HCT116 (cell line): ENCODE results near the gene ZNF83. TPM values are rescaled to one million over a fixed set of nuclear protein-coding genes. Genes with fewer than 3 reads are reported as not detected.
"Not testable (repeated sequence)": the region's sequence is repeated elsewhere in the genome, so short reads cannot be mapped to it uniquely, and the experiment has no call there.

Experiments used
- ATAC-seq: fragments of 200-7000 bp; cut with Tn5 transposase; 2 replicates; pipeline ENCODE4 v1.9.1; 2020; ENCODE audit warnings: mild to moderate bottlenecking, moderate library complexity
- BruUV-seq: library from RNA; stranded (reverse); fragments of 400-500 nt; replicated peaks from 2 replicates; lab custom pipeline; 2021; lab: Mats Ljungman, UMichigan
- CTCF ChIA-PET: fragments of 300-600 bp; sonication (Branson Sonifier 250); formaldehyde crosslinking; loops from one replicate; lab custom pipeline; 2021; ENCODE audit warnings: antibody characterized with exemption; lab: Charles Lee
- POLR2A ChIA-PET: fragments of 300-600, 350-600 bp; sonication (Branson Sonifier 250); formaldehyde crosslinking; loops from one replicate; lab custom pipeline; 2021; ENCODE audit warnings: antibody characterized with exemption; lab: Charles Lee
- RAD21 ChIA-PET, 2 experiments: fragments of 300-600 bp; sonication (Branson Sonifier 250); formaldehyde crosslinking; loops; one replicate each; lab custom pipeline; 2023; ENCODE audit warnings: low total read pairs in 2 of 2; ENCODE audit not compliant: uncharacterized antibody in 2 of 2, unreplicated experiment in 2 of 2, low non-redundant PET in 1 of 2; lab: Charles Lee
- DNase-seq: peaks from one replicate; pipeline ENCODE4 v3.0.0-alpha.2; 2010; ENCODE audit warnings: low read depth, low spot score
- H2AFZ ChIP-seq: fragments of 200-600 bp; shearing (Covaris generic), sonication (generic); 2 replicates; pipeline ENCODE4 v1.6.1; 2017; ENCODE audit warnings: low read depth, mixed run types, mixed read lengths, antibody characterized with exemption, low read length; ENCODE audit not compliant: poor library complexity, severe bottlenecking
- H3K27ac ChIP-seq: 2 replicates; pipeline ENCODE4 v1.5.1; 2012; ENCODE audit warnings: low read depth, low read length
- H3K27me3 ChIP-seq: fragments of 200-600 bp; sonication (generic); 2 replicates; pipeline ENCODE4 v1.6.1; 2016; ENCODE audit warnings: mixed run types, low read length, mixed read lengths; ENCODE audit not compliant: insufficient read depth
- H3K36me3 ChIP-seq, 2 experiments: fragments of 200-500 bp in 1 of 2; fragments of 200-600 bp in 1 of 2; sonication (Bioruptor generic) in 1 of 2; sonication (generic) in 1 of 2; 2 replicates each; pipeline versions ENCODE4 v1.5.1 to v1.6.1; 2014 to 2016; ENCODE audit warnings: low read length in 2 of 2, inconsistent platforms in 1 of 2, mixed read lengths in 1 of 2, mixed run types in 1 of 2; ENCODE audit not compliant: insufficient read depth in 2 of 2, control insufficient read depth in 1 of 2
- H3K4me1 ChIP-seq, 2 experiments: fragments of 200-600 bp in 1 of 2; sonication (generic) in 1 of 2; 2 replicates each; pipeline versions ENCODE4 v1.5.1 to v1.6.1; 2012 to 2017; ENCODE audit warnings: low read length in 2 of 2, inconsistent platforms in 1 of 2, mild to moderate bottlenecking in 1 of 2, mixed read lengths in 1 of 2, mixed run types in 1 of 2, moderate library complexity in 1 of 2; ENCODE audit not compliant: insufficient read depth in 2 of 2, control insufficient read depth in 1 of 2
- H3K4me2 ChIP-seq: fragments of 200-600 bp; sonication (generic); 2 replicates; pipeline ENCODE4 v1.6.1; 2017; ENCODE audit warnings: mixed run types, low read length, mixed read lengths
- H3K4me3 ChIP-seq, 2 experiments: fragments of 200-600 bp in 1 of 2; sonication (generic) in 1 of 2; replicated peaks in 1 of 2; 2 replicates each; pipeline ENCODE4 v1.5.1; 2011 to 2016; ENCODE audit warnings: low read length in 2 of 2, control low read depth in 1 of 2, low read depth in 1 of 2, mild to moderate bottlenecking in 1 of 2, mixed read lengths in 1 of 2, mixed run types in 1 of 2
- H3K79me2 ChIP-seq: fragments of 200-600 bp; sonication (generic); 2 replicates; pipeline ENCODE4 v1.6.1; 2017; ENCODE audit warnings: mild to moderate bottlenecking, mixed run types, low read length, moderate library complexity, mixed read lengths; ENCODE audit not compliant: insufficient read depth
- H3K9ac ChIP-seq: fragments of 200-600 bp; sonication (generic); 2 replicates; pipeline ENCODE4 v1.6.1; 2016; ENCODE audit warnings: low read length, mixed read lengths
- H3K9me2 ChIP-seq: fragments of 200-600 bp; sonication (generic), shearing (Covaris generic); 2 replicates; pipeline ENCODE4 v1.6.1; 2017; ENCODE audit warnings: mixed run types, mild to moderate bottlenecking, moderate library complexity; ENCODE audit not compliant: insufficient read depth
- H3K9me3 ChIP-seq, 2 experiments: fragments of 200-500 bp in 1 of 2; fragments of 200-600 bp in 1 of 2; sonication (Bioruptor generic) in 1 of 2; sonication (generic) in 1 of 2; 2 replicates each; pipeline ENCODE4 v1.6.1; 2014 to 2017; ENCODE audit warnings: low read length in 2 of 2, mixed read lengths in 2 of 2, inconsistent platforms in 1 of 2, low read depth in 1 of 2, mild to moderate bottlenecking in 1 of 2, mixed run types in 1 of 2, moderate library complexity in 1 of 2; ENCODE audit not compliant: control insufficient read depth in 1 of 2, insufficient read depth in 1 of 2
- H4K20me1 ChIP-seq: fragments of 200-600 bp; sonication (generic), shearing (Covaris generic); 2 replicates; pipeline ENCODE4 v1.6.1; 2017; ENCODE audit warnings: mixed run types, mild to moderate bottlenecking, moderate library complexity; ENCODE audit not compliant: insufficient read depth
- CBX3 ChIP-seq: IDR thresholded peaks from 2 replicates; pipeline ENCODE4 v1.6.1; 2012; ENCODE audit warnings: low read depth
- EGR1 ChIP-seq: IDR thresholded peaks from 2 replicates; pipeline ENCODE4 v1.6.1; 2012; ENCODE audit warnings: low read depth
- ELF1 ChIP-seq: IDR thresholded peaks from 2 replicates; pipeline ENCODE4 v1.6.1; 2012; ENCODE audit warnings: low read depth, borderline replicate concordance
- EZH2 ChIP-seq: fragments of 200-600 bp; sonication (generic); IDR thresholded peaks from 2 replicates; pipeline ENCODE4 v1.6.1; 2017; ENCODE audit warnings: antibody characterized with exemption, mixed run types
- FOSL1 ChIP-seq: IDR thresholded peaks from 2 replicates; pipeline ENCODE4 v1.6.1; 2012; ENCODE audit warnings: low read depth
- JUND ChIP-seq: IDR thresholded peaks from 2 replicates; pipeline ENCODE4 v1.6.1; 2012
- POLR2A ChIP-seq: IDR thresholded peaks from 2 replicates; pipeline ENCODE4 v1.7.0; 2011; ENCODE audit warnings: borderline replicate concordance; ENCODE audit not compliant: insufficient read depth, insufficient read length; ENCODE audit errors: extremely low read depth
- POLR2AphosphoS5 ChIP-seq: IDR thresholded peaks from 2 replicates; pipeline ENCODE4 v1.6.1; 2011; ENCODE audit warnings: mild to moderate bottlenecking, low read depth, low read length, moderate library complexity
- RAD21 ChIP-seq: IDR thresholded peaks from 2 replicates; pipeline ENCODE4 v1.6.1; 2012; ENCODE audit warnings: low read depth, mild to moderate bottlenecking
- SIN3A ChIP-seq: IDR thresholded peaks from 2 replicates; pipeline ENCODE4 v1.6.1; 2012; ENCODE audit warnings: low read depth
- SP1 ChIP-seq: IDR thresholded peaks from 2 replicates; pipeline ENCODE4 v1.6.1; 2012; ENCODE audit warnings: low read depth
- TCF7L2 ChIP-seq: IDR thresholded peaks from 2 replicates; pipeline ENCODE4 v1.7.0; 2011; ENCODE audit warnings: borderline replicate concordance, inconsistent platforms; ENCODE audit not compliant: insufficient read depth, insufficient read length; ENCODE audit errors: extremely low read depth
- YY1 ChIP-seq: IDR thresholded peaks from 2 replicates; pipeline ENCODE4 v1.6.1; 2011; ENCODE audit warnings: low read length, low read depth, moderate library complexity, mild to moderate bottlenecking; ENCODE audit not compliant: insufficient replicate concordance; ENCODE audit errors: extremely low read depth
- ZNF274 ChIP-seq: fragments of 200-500 bp; sonication (Bioruptor generic); IDR thresholded peaks from 2 replicates; pipeline ENCODE4 v1.6.1; 2014; ENCODE audit warnings: mild to moderate bottlenecking, low read depth, low read length, inconsistent platforms
- intact Hi-C: fragments of 100-400 bp; cut with micrococcal nuclease; formaldehyde crosslinking; loops from 2 replicates; pipeline ENCODE4 v1.10.0; 2022
- total RNA-seq: library from RNA; stranded (reverse); gene quantifications from one replicate; pipeline ENCODE4 v1.2.1, GENCODE V29; 2021; ENCODE audit not compliant: unreplicated experiment
- TF ChIP-seq, protein P1 (sequence below), 3 experiments: fragments of 200-600 bp in 1 of 3; sonication (generic) in 1 of 3; IDR thresholded peaks in 2 of 3; conservative IDR thresholded peaks in 1 of 3; 2 replicates each; pipeline ENCODE4 v1.5.1; 2012 to 2017; ENCODE audit warnings: low read depth in 2 of 3, low read length in 2 of 3, antibody characterized with exemption in 1 of 3, borderline replicate concordance in 1 of 3, control low read depth in 1 of 3, mild to moderate bottlenecking in 1 of 3, mixed read lengths in 1 of 3, mixed run types in 1 of 3, moderate library complexity in 1 of 3; ENCODE audit not compliant: insufficient read depth in 1 of 3
- TF ChIP-seq, protein P2 (sequence below): IDR thresholded peaks from 2 replicates; pipeline ENCODE4 v1.6.1; 2011; ENCODE audit warnings: mild to moderate bottlenecking, low read length, moderate library complexity; ENCODE audit not compliant: insufficient replicate concordance; ENCODE audit errors: extremely low read depth

Gene ZNF83
- total RNA-seq, 1 experiment from 2014 or later: 34.2 TPM

GRCh38 chr19:52627441-52627840 is 10.7 kb downstream of the ZNF83 start:
- H3K4me2 ChIP-seq, H3K79me2 ChIP-seq, BruUV-seq, H3K9ac ChIP-seq, H4K20me1 ChIP-seq, H3K9me3 ChIP-seq, H3K36me3 ChIP-seq, H3K27me3 ChIP-seq, RAD21 ChIA-PET, CTCF ChIA-PET, POLR2A ChIA-PET, intact Hi-C loops, ATAC-seq, H3K4me1 ChIP-seq, H2AFZ ChIP-seq, H3K27ac ChIP-seq, H3K9me2 ChIP-seq, DNase-seq, H3K4me3 ChIP-seq: not testable (repeated sequence)

DNA sequence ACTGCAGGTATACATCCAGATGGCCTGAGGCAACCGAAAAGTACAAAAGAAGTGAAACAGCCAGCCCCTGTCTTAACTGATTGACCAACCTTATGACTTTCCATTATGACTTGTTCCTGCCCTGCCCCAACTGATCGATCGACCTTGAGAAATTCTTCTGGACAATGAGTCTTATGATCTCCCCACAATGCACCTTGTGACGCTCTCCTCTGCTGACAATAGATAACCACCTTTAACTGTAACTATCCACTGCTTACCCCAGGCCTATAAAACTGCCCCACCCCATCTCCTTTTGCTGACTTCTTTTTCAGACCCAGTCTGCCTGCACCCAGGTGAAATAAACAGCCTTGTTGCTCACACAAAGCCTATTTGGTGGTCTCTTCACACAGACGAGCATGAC is 11.2 kb downstream of the ZNF83 start:
- ChIA-PET RAD21 (no interaction called here), POLR2A (no interaction called here), CTCF (no interaction called here)
- Histone ChIP-seq H3K27ac (no peak overlapping the region), H3K36me3 (peaks cover 0 to 6% of the 10 kb centered on the region in 2 experiments; a peak in 1 of 4 replicates), H3K4me2 (no peak overlapping the region), H3K27me3 (no peaks in the 10 kb centered on the region), H3K9me3 (no peaks in the 10 kb centered on the region), H4K20me1 (no peaks in the 10 kb centered on the region), H3K4me1 (no peaks in the 10 kb centered on the region), H3K9me2 (no peaks in the 10 kb centered on the region), H3K79me2 (no peaks in the 10 kb centered on the region), H3K4me3 (no peak overlapping the region), H3K9ac (no peak overlapping the region), H2AFZ (no peak overlapping the region)
- intact Hi-C loops: no loop called here
- ATAC-seq (no peak), DNase-seq (no peak)
- BruUV-seq: no TSS peak
- no peak for TF ChIP-seq CBX3
- no peak for TF ChIP-seq ZNF274
- no peak for TF ChIP-seq RAD21
- no peak for TF ChIP-seq JUND
- TF ChIP-seq, protein P1, sequence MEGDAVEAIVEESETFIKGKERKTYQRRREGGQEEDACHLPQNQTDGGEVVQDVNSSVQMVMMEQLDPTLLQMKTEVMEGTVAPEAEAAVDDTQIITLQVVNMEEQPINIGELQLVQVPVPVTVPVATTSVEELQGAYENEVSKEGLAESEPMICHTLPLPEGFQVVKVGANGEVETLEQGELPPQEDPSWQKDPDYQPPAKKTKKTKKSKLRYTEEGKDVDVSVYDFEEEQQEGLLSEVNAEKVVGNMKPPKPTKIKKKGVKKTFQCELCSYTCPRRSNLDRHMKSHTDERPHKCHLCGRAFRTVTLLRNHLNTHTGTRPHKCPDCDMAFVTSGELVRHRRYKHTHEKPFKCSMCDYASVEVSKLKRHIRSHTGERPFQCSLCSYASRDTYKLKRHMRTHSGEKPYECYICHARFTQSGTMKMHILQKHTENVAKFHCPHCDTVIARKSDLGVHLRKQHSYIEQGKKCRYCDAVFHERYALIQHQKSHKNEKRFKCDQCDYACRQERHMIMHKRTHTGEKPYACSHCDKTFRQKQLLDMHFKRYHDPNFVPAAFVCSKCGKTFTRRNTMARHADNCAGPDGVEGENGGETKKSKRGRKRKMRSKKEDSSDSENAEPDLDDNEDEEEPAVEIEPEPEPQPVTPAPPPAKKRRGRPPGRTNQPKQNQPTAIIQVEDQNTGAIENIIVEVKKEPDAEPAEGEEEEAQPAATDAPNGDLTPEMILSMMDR (IDR thresholded peaks at IDR 0.05 in 2 of 3, conservative IDR thresholded peaks at IDR 0.05 in 1 of 3; ENCODE audit: borderline replicate concordance in 1 of 3, insufficient read depth in 1 of 3, low read depth in 2 of 3, low read length in 2 of 3): no peak
- TF ChIP-seq, protein P2, sequence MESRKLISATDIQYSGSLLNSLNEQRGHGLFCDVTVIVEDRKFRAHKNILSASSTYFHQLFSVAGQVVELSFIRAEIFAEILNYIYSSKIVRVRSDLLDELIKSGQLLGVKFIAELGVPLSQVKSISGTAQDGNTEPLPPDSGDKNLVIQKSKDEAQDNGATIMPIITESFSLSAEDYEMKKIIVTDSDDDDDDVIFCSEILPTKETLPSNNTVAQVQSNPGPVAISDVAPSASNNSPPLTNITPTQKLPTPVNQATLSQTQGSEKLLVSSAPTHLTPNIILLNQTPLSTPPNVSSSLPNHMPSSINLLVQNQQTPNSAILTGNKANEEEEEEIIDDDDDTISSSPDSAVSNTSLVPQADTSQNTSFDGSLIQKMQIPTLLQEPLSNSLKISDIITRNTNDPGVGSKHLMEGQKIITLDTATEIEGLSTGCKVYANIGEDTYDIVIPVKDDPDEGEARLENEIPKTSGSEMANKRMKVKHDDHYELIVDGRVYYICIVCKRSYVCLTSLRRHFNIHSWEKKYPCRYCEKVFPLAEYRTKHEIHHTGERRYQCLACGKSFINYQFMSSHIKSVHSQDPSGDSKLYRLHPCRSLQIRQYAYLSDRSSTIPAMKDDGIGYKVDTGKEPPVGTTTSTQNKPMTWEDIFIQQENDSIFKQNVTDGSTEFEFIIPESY: no peak
- TF ChIP-seq EGR1: no peak
- TF ChIP-seq SIN3A: no peak
- TF ChIP-seq FOSL1: no peak
- no peak for TF ChIP-seq EZH2
- TF ChIP-seq ELF1: no peak
- no peak for TF ChIP-seq SP1
- TF ChIP-seq TCF7L2: no peak
- TF ChIP-seq YY1: no peak
- no peak for TF ChIP-seq POLR2A
- TF ChIP-seq POLR2AphosphoS5: no peak
